Measurements from ENCODE around the gene ICE1.

DNA sequence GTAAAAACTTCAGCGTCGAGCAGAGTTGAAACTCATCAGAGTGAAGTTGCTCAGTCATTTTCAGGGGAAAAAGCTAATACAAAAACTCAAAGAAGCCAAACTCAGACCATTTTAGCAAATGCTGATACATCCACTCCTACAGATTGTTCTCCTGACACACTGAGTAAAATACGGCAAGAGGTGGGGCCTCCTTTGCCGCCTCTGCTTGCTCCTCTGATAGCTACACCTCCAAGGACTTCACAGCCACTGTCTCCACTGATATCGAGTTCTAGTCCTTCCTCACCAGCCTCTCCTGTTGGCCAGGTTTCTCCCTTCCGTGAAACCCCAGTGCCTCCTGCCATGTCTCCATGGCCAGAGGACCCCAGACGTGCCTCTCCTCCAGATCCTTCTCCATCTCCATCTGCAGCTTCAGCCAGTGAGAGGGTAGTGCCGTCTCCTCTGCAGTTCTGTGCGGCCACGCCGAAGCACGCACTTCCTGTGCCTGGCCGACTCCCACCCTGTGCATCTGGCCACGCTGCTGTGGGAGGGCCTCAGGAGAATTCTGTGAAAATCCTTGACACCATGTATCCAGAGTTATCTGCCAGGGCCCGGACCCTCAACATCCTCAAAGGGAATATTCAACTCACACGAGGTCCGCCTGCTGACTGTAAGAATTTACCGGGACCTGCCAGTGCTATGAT lies 41.7 kb downstream of the ICE1 start:
- TF ChIP-seq, protein P1, sequence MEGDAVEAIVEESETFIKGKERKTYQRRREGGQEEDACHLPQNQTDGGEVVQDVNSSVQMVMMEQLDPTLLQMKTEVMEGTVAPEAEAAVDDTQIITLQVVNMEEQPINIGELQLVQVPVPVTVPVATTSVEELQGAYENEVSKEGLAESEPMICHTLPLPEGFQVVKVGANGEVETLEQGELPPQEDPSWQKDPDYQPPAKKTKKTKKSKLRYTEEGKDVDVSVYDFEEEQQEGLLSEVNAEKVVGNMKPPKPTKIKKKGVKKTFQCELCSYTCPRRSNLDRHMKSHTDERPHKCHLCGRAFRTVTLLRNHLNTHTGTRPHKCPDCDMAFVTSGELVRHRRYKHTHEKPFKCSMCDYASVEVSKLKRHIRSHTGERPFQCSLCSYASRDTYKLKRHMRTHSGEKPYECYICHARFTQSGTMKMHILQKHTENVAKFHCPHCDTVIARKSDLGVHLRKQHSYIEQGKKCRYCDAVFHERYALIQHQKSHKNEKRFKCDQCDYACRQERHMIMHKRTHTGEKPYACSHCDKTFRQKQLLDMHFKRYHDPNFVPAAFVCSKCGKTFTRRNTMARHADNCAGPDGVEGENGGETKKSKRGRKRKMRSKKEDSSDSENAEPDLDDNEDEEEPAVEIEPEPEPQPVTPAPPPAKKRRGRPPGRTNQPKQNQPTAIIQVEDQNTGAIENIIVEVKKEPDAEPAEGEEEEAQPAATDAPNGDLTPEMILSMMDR (IDR thresholded peaks at IDR 0.05 in 8 of 11, conservative IDR thresholded peaks at IDR 0.05 in 3 of 11) = no peak
- TF ChIP-seq POLR2A (IDR thresholded peaks at IDR 0.05) (no peak), POLR2AphosphoS5 (IDR thresholded peaks at IDR 0.05) (peak in 1 of 3 donors; percentile 45)

All from spleen (tissue), 7 donors.